Activated CD4-positive, alpha-beta T cell treated with anti-CD3 and anti-CD28 coated beads, Interleukin-10, Interleukin-2, amounts not matched to agents 100 ng/mL and 50 ng/mL, durations not matched to agents 16 hours and 8 hours (primary cell): ENCODE results near the gene PHACTR2.

Source experiments
- DNase-seq: peaks from one replicate; pipeline ENCODE4 v3.0.0-alpha.2; 2020

PHACTR2 gene

GRCh38 chr6:143743301-143744166 lies 65.8 kb downstream of the PHACTR2 start:
- no peak for DNase-seq

GRCh38 chr6:143744551-143745165 lies 66.9 kb downstream of the PHACTR2 start:
- DNase-seq = no peak

- no peak for DNase-seq
These were observed 67.7 kb downstream of the PHACTR2 start for GRCh38 chr6:143745166-143746133.

GRCh38 chr6:143746202-143747119 lies 68.7 kb downstream of the PHACTR2 start:
- no peak for DNase-seq

- DNase-seq = no peak
These were observed 69.6 kb downstream of the PHACTR2 start for GRCh38 chr6:143747347-143747842.

- no peak for DNase-seq
These were observed 72.1 kb downstream of the PHACTR2 start for GRCh38 chr6:143749891-143750290.

- no peak for DNase-seq
These were observed 73.1 kb downstream of the PHACTR2 start for GRCh38 chr6:143750877-143751276.

- DNase-seq = no peak
These were observed 74.7 kb downstream of the PHACTR2 start for GRCh38 chr6:143752459-143752858.

- DNase-seq = no peak
These were observed 75.9 kb downstream of the PHACTR2 start for GRCh38 chr6:143753678-143754077.

GRCh38 chr6:143754204-143754603 lies 76.4 kb downstream of the PHACTR2 start:
- DNase-seq = no peak

- DNase-seq = no peak
These were observed 77.6 kb downstream of the PHACTR2 start for GRCh38 chr6:143755301-143755744.

- no peak for DNase-seq
These were observed 79.6 kb downstream of the PHACTR2 start for GRCh38 chr6:143757346-143757832.

GRCh38 chr6:143758551-143758950 lies 80.8 kb downstream of the PHACTR2 start:
- no peak for DNase-seq

- DNase-seq = no peak
These were observed 81.9 kb downstream of the PHACTR2 start for GRCh38 chr6:143759666-143760065.

GRCh38 chr6:143761074-143761473 lies 83.3 kb downstream of the PHACTR2 start:
- DNase-seq = no peak

GRCh38 chr6:143762126-143762525 lies 84.4 kb downstream of the PHACTR2 start:
- DNase-seq = no peak

- no peak for DNase-seq
These were observed 87.8 kb downstream of the PHACTR2 start for GRCh38 chr6:143765422-143766184.

GRCh38 chr6:143766185-143766553 lies 88.4 kb downstream of the PHACTR2 start:
- no peak for DNase-seq

- DNase-seq = no peak
These were observed 89.7 kb downstream of the PHACTR2 start for GRCh38 chr6:143767433-143767832.

- DNase-seq = no peak
These were observed 94.6 kb downstream of the PHACTR2 start for GRCh38 chr6:143772116-143773086.
